Measurements from ENCODE around the gene TTC28. TPM values are rescaled to one million over a fixed set of nuclear protein-coding genes. Genes with fewer than 3 reads are reported as not detected.
"Not testable (repeated sequence)": the region's sequence is repeated elsewhere in the genome, so short reads cannot be mapped to it uniquely, and the experiment has no call there.

The TTC28 gene
- total and polyA plus RNA-seq, 7 experiments from 2014 or later = 0.50 to 8.3 (median 4.2) TPM

GRCh38 chr22:28222571-28222970, 457.1 kb downstream of the TTC28 start:
- H3K4me3 ChIP-seq (ENCODE audit: low read length) = no peak overlapping the region
- no peak for DNase-seq
- no peaks in the 10 kb centered on the region for H3K9me3 Mint-ChIP-seq
- H3K9me3 ChIP-seq (ENCODE audit: control insufficient read depth in 2 of 3, low read length in 3 of 3) = no peaks in the 10 kb centered on the region
- H3K4me1 ChIP-seq (ENCODE audit: control insufficient read depth in 2 of 2, insufficient read depth in 2 of 2, low read length in 2 of 2) = no peaks in the 10 kb centered on the region
- no peaks in the 10 kb centered on the region for H3K4me1 Mint-ChIP-seq
- peaks cover 0 to 3% (median 0%) of the 10 kb centered on the region in 5 donors for H3K36me3 Mint-ChIP-seq
- no peaks in the 10 kb centered on the region for H3K27me3 ChIP-seq (ENCODE audit: control insufficient read depth in 2 of 2, insufficient read depth in 2 of 2, low read length in 2 of 2)
- H3K4me3 Mint-ChIP-seq = no peak overlapping the region
- ATAC-seq = no peak
- intact Hi-C loops (cut with micrococcal nuclease) = no loop called here
- no peak overlapping the region for H3K27ac Mint-ChIP-seq
- CTCF ChIA-PET = no interaction called here
- no peak overlapping the region for H3K27ac ChIP-seq (ENCODE audit: low read depth, low read length)
- H3K36me3 ChIP-seq (ENCODE audit: control insufficient read depth in 2 of 3, insufficient read depth in 3 of 3, low read length in 3 of 3) = no peaks in the 10 kb centered on the region
- H3K27me3 Mint-ChIP-seq = peaks cover 0 to 2% (median 0%) of the 10 kb centered on the region in 5 donors
- POLR2A ChIA-PET = no interaction called here

DNA sequence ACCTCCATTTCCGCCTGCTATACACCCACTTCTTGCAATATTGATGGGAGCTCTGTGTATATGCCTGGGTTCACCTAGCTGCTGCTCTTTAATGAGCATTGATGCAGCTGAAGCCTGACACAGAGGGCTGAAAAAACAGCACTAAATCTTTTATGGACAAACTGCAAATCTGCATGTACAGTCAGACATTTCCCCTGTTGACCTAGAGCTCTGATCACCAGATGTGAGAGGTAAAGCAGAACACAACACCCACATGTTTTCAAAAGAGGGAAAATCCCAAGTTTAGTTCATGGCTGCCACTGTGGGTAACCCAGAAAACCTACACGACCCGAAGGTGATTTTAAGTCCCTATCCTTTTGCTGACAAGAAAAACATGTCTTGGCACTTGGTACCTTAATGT, 457.6 kb downstream of the TTC28 start:
- H3K36me3 Mint-ChIP-seq = peaks cover 0 to 3% (median 0%) of the 10 kb centered on the region in 5 donors
- no peaks in the 10 kb centered on the region for H3K9me3 Mint-ChIP-seq
- POLR2A ChIA-PET = no interaction called here
- no peaks in the 10 kb centered on the region for H3K4me1 Mint-ChIP-seq
- no peaks in the 10 kb centered on the region for H3K4me1 ChIP-seq (ENCODE audit: control insufficient read depth in 2 of 2, insufficient read depth in 2 of 2, low read length in 2 of 2)
- H3K9me3 ChIP-seq (ENCODE audit: control insufficient read depth in 2 of 3, low read length in 3 of 3) = no peaks in the 10 kb centered on the region
- H3K4me3 ChIP-seq (ENCODE audit: low read length) = no peak overlapping the region
- no peaks in the 10 kb centered on the region for H3K36me3 ChIP-seq (ENCODE audit: control insufficient read depth in 2 of 3, insufficient read depth in 3 of 3, low read length in 3 of 3)
- CTCF ChIA-PET = no interaction called here
- H3K27ac Mint-ChIP-seq = no peak overlapping the region
- intact Hi-C loops (cut with micrococcal nuclease) = no loop called here
- no peaks in the 10 kb centered on the region for H3K27me3 ChIP-seq (ENCODE audit: control insufficient read depth in 2 of 2, insufficient read depth in 2 of 2, low read length in 2 of 2)
- no peak for ATAC-seq
- H3K4me3 Mint-ChIP-seq = no peak overlapping the region
- DNase-seq = no peak
- peaks cover 0 to 2% (median 0%) of the 10 kb centered on the region in 5 donors for H3K27me3 Mint-ChIP-seq
- no peak overlapping the region for H3K27ac ChIP-seq (ENCODE audit: low read depth, low read length)

GRCh38 chr22:28220626-28221363, 458.8 kb downstream of the TTC28 start:
- intact Hi-C loops (cut with micrococcal nuclease) = no loop called here
- ChIA-PET POLR2A (no interaction called here), CTCF (no interaction called here)
- no peaks in the 10 kb centered on the region for H3K27me3 ChIP-seq (ENCODE audit: control insufficient read depth in 2 of 2, insufficient read depth in 2 of 2, low read length in 2 of 2)
- H3K27ac ChIP-seq (ENCODE audit: low read depth, low read length) = no peak overlapping the region
- no peaks in the 10 kb centered on the region for H3K4me1 Mint-ChIP-seq
- H3K4me1 ChIP-seq (ENCODE audit: control insufficient read depth in 2 of 2, insufficient read depth in 2 of 2, low read length in 2 of 2) = no peaks in the 10 kb centered on the region
- ATAC-seq (no peak), DNase-seq (no peak)
- no peak overlapping the region for H3K4me3 ChIP-seq (ENCODE audit: low read length)
- H3K4me3 Mint-ChIP-seq = no peak overlapping the region
- peaks cover 0 to 4% (median 0%) of the 10 kb centered on the region in 5 donors for H3K27me3 Mint-ChIP-seq
- H3K27ac Mint-ChIP-seq = no peak overlapping the region
- no peaks in the 10 kb centered on the region for H3K9me3 Mint-ChIP-seq
- peaks cover 0 to 3% (median 0%) of the 10 kb centered on the region in 5 donors for H3K36me3 Mint-ChIP-seq
- H3K36me3 ChIP-seq (ENCODE audit: control insufficient read depth in 2 of 3, insufficient read depth in 3 of 3, low read length in 3 of 3) = no peaks in the 10 kb centered on the region
- no peaks in the 10 kb centered on the region for H3K9me3 ChIP-seq (ENCODE audit: control insufficient read depth in 2 of 3, low read length in 3 of 3)

GRCh38 chr22:28217277-28217676, 462.4 kb downstream of the TTC28 start:
- no peak overlapping the region for H3K27ac ChIP-seq (ENCODE audit: low read depth, low read length)
- no peaks in the 10 kb centered on the region for H3K36me3 ChIP-seq (ENCODE audit: control insufficient read depth in 2 of 3, insufficient read depth in 3 of 3, low read length in 3 of 3)
- peaks cover 0 to 3% (median 0%) of the 10 kb centered on the region in 5 donors for H3K27me3 Mint-ChIP-seq
- peaks cover 0 to 6% (median under 1%) of the 10 kb centered on the region in 11 donors for H3K9me3 Mint-ChIP-seq
- H3K36me3 Mint-ChIP-seq = peaks cover 0 to 8% (median 0%) of the 10 kb centered on the region in 5 donors
- H3K9me3 ChIP-seq (ENCODE audit: control insufficient read depth in 2 of 3, low read length in 3 of 3) = no peaks in the 10 kb centered on the region
- no peaks in the 10 kb centered on the region for H3K4me1 ChIP-seq (ENCODE audit: control insufficient read depth in 2 of 2, insufficient read depth in 2 of 2, low read length in 2 of 2)
- intact Hi-C loops (cut with micrococcal nuclease) = no loop called here
- no peak overlapping the region for H3K4me3 ChIP-seq (ENCODE audit: low read length)
- ATAC-seq (no peak), DNase-seq (no peak)
- no peaks in the 10 kb centered on the region for H3K4me1 Mint-ChIP-seq
- no peak overlapping the region for H3K4me3 Mint-ChIP-seq
- ChIA-PET POLR2A (no interaction called here), CTCF (no interaction called here)
- H3K27me3 ChIP-seq (ENCODE audit: control insufficient read depth in 2 of 2, insufficient read depth in 2 of 2, low read length in 2 of 2) = no peaks in the 10 kb centered on the region
- H3K27ac Mint-ChIP-seq = no peak overlapping the region

- H3K9me3 Mint-ChIP-seq = peaks cover 4 to 24% (median 18%) of the 10 kb centered on the region in 11 donors
These were observed 464.9 kb downstream of the TTC28 start for GRCh38 chr22:28214750-28215149.

GRCh38 chr22:28209457-28209856, 470.2 kb downstream of the TTC28 start:
- POLR2A ChIA-PET; H3K27ac ChIP-seq (ENCODE audit: low read depth, low read length); H3K36me3 ChIP-seq (ENCODE audit: control insufficient read depth in 2 of 3, insufficient read depth in 3 of 3, low read length in 3 of 3); H3K4me1 ChIP-seq (ENCODE audit: control insufficient read depth in 2 of 2, insufficient read depth in 2 of 2, low read length in 2 of 2); CTCF ChIA-PET; H3K4me3 Mint-ChIP-seq; H3K4me3 ChIP-seq (ENCODE audit: low read length); H3K27ac Mint-ChIP-seq; ATAC-seq; H3K4me1 Mint-ChIP-seq; H3K9me3 ChIP-seq (ENCODE audit: control insufficient read depth in 2 of 3, low read length in 3 of 3); intact Hi-C loops (cut with micrococcal nuclease); H3K27me3 ChIP-seq (ENCODE audit: control insufficient read depth in 2 of 2, insufficient read depth in 2 of 2, low read length in 2 of 2); DNase-seq: not testable (repeated sequence)
- Mint-ChIP-seq H3K36me3 (peaks cover 0 to 17% (median 10%) of the 10 kb centered on the region in 5 donors), H3K27me3 (peaks cover 0 to 16% (median 9%) of the 10 kb centered on the region in 5 donors), H3K9me3 (peaks cover 4 to 24% (median 18%) of the 10 kb centered on the region in 11 donors)

More at GRCh38 chr22:28214750-28215149, 464.9 kb downstream of the TTC28 start:
- H3K4me1 ChIP-seq (ENCODE audit: control insufficient read depth in 2 of 2, insufficient read depth in 2 of 2, low read length in 2 of 2); H3K4me3 ChIP-seq (ENCODE audit: low read length); H3K4me3 Mint-ChIP-seq; POLR2A ChIA-PET; H3K27ac Mint-ChIP-seq; H3K4me1 Mint-ChIP-seq; H3K27ac ChIP-seq (ENCODE audit: low read depth, low read length); CTCF ChIA-PET; H3K36me3 ChIP-seq (ENCODE audit: control insufficient read depth in 2 of 3, insufficient read depth in 3 of 3, low read length in 3 of 3); ATAC-seq; intact Hi-C loops (cut with micrococcal nuclease); DNase-seq; H3K27me3 ChIP-seq (ENCODE audit: control insufficient read depth in 2 of 2, insufficient read depth in 2 of 2, low read length in 2 of 2); H3K9me3 ChIP-seq (ENCODE audit: control insufficient read depth in 2 of 3, low read length in 3 of 3): not testable (repeated sequence)
- Mint-ChIP-seq H3K27me3 (peaks cover 0 to 16% (median 9%) of the 10 kb centered on the region in 5 donors), H3K36me3 (peaks cover 0 to 21% (median 10%) of the 10 kb centered on the region in 5 donors)

GRCh38 chr22:28208787-28209186, 470.9 kb downstream of the TTC28 start:
- Histone ChIP-seq H3K4me3 (ENCODE audit: low read length) (no peak overlapping the region), H3K9me3 (ENCODE audit: control insufficient read depth in 2 of 3, low read length in 3 of 3) (no peaks in the 10 kb centered on the region), H3K36me3 (ENCODE audit: control insufficient read depth in 2 of 3, insufficient read depth in 3 of 3, low read length in 3 of 3) (no peaks in the 10 kb centered on the region), H3K27ac (ENCODE audit: low read depth, low read length) (no peak overlapping the region), H3K27me3 (ENCODE audit: control insufficient read depth in 2 of 2, insufficient read depth in 2 of 2, low read length in 2 of 2) (no peaks in the 10 kb centered on the region), H3K4me1 (ENCODE audit: control insufficient read depth in 2 of 2, insufficient read depth in 2 of 2, low read length in 2 of 2) (no peaks in the 10 kb centered on the region)
- POLR2A ChIA-PET = no interaction called here
- no peak for ATAC-seq
- no peak for DNase-seq
- Mint-ChIP-seq H3K27ac (no peak overlapping the region), H3K36me3 (peaks cover 0 to 13% (median 10%) of the 10 kb centered on the region in 5 donors), H3K9me3 (peaks cover 4 to 24% (median 16%) of the 10 kb centered on the region in 11 donors), H3K4me1 (no peaks in the 10 kb centered on the region), H3K4me3 (no peak overlapping the region), H3K27me3 (peaks cover 0 to 16% (median 9%) of the 10 kb centered on the region in 5 donors)
- intact Hi-C loops (cut with micrococcal nuclease) = no loop called here
- CTCF ChIA-PET = no interaction called here
